ENCODE measurements around the gene ZSCAN18.

ZSCAN18 gene

GRCh38 chr19:58044391-58044790 is 53.6 kb downstream of the ZSCAN18 start:
- no peak for DNase-seq

GRCh38 chr19:58042495-58043340 is 55.3 kb downstream of the ZSCAN18 start:
- no peak for DNase-seq

- DNase-seq = no peak
These were observed 57.1 kb downstream of the ZSCAN18 start for GRCh38 chr19:58040751-58041525.

GRCh38 chr19:58038688-58039204 is 59.3 kb downstream of the ZSCAN18 start:
- DNase-seq = no peak

- DNase-seq = no peak
These were observed 59.9 kb downstream of the ZSCAN18 start for GRCh38 chr19:58037927-58038687.

GRCh38 chr19:58035863-58036262 is 62.2 kb downstream of the ZSCAN18 start:
- no peak for DNase-seq

- no peak for DNase-seq
These were observed 63.6 kb downstream of the ZSCAN18 start for GRCh38 chr19:58034477-58034793.

All from SW 1271 (cell line).